GM19193 (cell line): ENCODE measurements around the gene LHCGR.

Source experiments
- POLR2A ChIP-seq: IDR thresholded peaks from 4 replicates; pipeline ENCODE4 v1.6.1; 2011; ENCODE audit not compliant: insufficient read depth, insufficient read length; ENCODE audit errors: extremely low read depth

LHCGR gene

GRCh38 chr2:48753228-48753627, 2.3 kb downstream of the LHCGR start:
- no peak for TF ChIP-seq POLR2A

GRCh38 chr2:48750128-48750739, 5.3 kb downstream of the LHCGR start:
- TF ChIP-seq POLR2A = no peak

- TF ChIP-seq POLR2A = no peak
Measured at GRCh38 chr2:48749291-48750127, 6.0 kb downstream of the LHCGR start.

- no peak for TF ChIP-seq POLR2A
Measured at GRCh38 chr2:48747319-48747718, 8.2 kb downstream of the LHCGR start.

- TF ChIP-seq POLR2A = no peak
Measured at GRCh38 chr2:48738806-48739205, 16.7 kb downstream of the LHCGR start.

GRCh38 chr2:48736251-48736650, 19.3 kb downstream of the LHCGR start:
- TF ChIP-seq POLR2A = no peak

GRCh38 chr2:48734576-48735303, 20.8 kb downstream of the LHCGR start:
- no peak for TF ChIP-seq POLR2A

- TF ChIP-seq POLR2A = no peak
Measured at GRCh38 chr2:48733067-48733503, 22.4 kb downstream of the LHCGR start.

- TF ChIP-seq POLR2A = no peak
Measured at GRCh38 chr2:48728840-48729239, 26.7 kb downstream of the LHCGR start.

GRCh38 chr2:48728295-48728694, 27.2 kb downstream of the LHCGR start:
- no peak for TF ChIP-seq POLR2A

GRCh38 chr2:48727560-48727959, 28.0 kb downstream of the LHCGR start:
- TF ChIP-seq POLR2A = no peak

GRCh38 chr2:48725696-48726494, 29.6 kb downstream of the LHCGR start:
- no peak for TF ChIP-seq POLR2A

GRCh38 chr2:48724278-48724677, 31.2 kb downstream of the LHCGR start:
- TF ChIP-seq POLR2A = no peak

GRCh38 chr2:48723129-48723528, 32.4 kb downstream of the LHCGR start:
- TF ChIP-seq POLR2A = no peak

GRCh38 chr2:48722391-48722790, 33.1 kb downstream of the LHCGR start:
- no peak for TF ChIP-seq POLR2A

GRCh38 chr2:48721158-48721557, 34.4 kb downstream of the LHCGR start:
- no peak for TF ChIP-seq POLR2A
